GM21576 (cell line): ENCODE measurements around the gene INTS1.

Experiments
- ATAC-seq: cut with Tn5 transposase; IDR thresholded peaks from one replicate; pipeline ENCODE4 v1.9.1; 2021; ENCODE audit warnings: mild to moderate bottlenecking, moderate library complexity; ENCODE audit not compliant: unreplicated experiment

INTS1 gene

GRCh38 chr7:1503816-1504775 lies at the start of gene INTS1:
INTS1 (minus strand) TSS chr7:1504389; CDS start chr7:1503960, 429 bp downstream.
- peak; percentile 77 for ATAC-seq

- ATAC-seq: no peak
Measured at GRCh38 chr7:1553512-1554210, 49.5 kb upstream of the INTS1 start.

DNA sequence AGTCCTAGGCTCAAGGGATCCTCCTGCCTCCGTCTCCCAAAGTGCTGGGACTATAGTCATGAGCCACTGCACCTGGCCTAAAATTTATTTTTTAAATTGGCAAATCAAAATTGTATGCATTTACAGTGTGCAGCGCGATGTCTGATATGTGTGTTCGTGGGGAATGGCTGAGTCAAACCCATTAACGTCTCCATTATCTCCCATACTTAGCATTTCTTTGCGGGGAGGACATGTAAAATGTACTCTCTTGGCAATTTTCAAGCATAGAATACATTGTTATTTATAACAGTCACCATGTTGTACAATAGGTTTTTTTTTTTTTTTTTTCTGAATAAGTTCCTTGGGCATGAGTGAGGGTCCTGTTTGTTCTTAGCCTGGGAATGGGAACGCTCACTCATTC lies 48.0 kb upstream of the INTS1 start:
- no peak for ATAC-seq

- ATAC-seq: no peak
Measured at GRCh38 chr7:1550846-1551155, 46.6 kb upstream of the INTS1 start.

GRCh38 chr7:1550005-1550845 lies 46.0 kb upstream of the INTS1 start:
- ATAC-seq: no peak

DNA sequence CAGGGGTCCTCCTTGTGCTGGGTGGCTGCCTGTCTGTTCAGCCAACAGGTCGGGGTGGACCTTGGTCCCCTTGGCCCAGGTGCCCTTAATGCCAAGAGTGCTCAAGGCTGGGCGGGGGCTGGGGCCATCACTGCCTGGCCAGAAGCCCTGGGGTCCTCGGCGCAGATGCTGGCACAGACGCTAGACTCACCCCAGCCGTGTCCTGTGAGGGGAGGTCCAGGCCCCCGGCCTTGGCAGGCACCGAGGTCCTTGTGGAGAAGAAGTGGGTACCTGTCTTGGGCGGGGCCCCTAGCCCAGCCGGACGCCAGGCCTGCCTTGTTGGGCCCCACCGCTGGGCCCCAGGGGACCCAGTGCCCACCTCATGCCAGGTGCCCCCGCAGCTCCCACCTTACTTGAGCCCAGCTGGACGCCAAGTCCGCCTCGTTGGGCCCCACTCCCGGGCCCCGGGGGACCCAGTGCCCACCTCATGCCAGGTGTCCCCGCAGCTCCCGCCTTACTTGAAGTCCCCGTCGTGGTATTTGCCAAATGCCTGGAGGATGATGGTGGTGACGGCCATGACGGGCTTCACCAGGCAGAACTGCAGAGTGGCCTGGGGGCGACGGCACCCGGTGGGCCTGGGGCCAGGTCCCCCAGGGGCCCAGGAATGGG lies 45.3 kb upstream of the INTS1 start:
- ATAC-seq: no peak

- no peak for ATAC-seq
Measured at GRCh38 chr7:1548944-1549343, 44.8 kb upstream of the INTS1 start.

GRCh38 chr7:1548438-1548831 lies 44.2 kb upstream of the INTS1 start:
- no peak for ATAC-seq

DNA sequence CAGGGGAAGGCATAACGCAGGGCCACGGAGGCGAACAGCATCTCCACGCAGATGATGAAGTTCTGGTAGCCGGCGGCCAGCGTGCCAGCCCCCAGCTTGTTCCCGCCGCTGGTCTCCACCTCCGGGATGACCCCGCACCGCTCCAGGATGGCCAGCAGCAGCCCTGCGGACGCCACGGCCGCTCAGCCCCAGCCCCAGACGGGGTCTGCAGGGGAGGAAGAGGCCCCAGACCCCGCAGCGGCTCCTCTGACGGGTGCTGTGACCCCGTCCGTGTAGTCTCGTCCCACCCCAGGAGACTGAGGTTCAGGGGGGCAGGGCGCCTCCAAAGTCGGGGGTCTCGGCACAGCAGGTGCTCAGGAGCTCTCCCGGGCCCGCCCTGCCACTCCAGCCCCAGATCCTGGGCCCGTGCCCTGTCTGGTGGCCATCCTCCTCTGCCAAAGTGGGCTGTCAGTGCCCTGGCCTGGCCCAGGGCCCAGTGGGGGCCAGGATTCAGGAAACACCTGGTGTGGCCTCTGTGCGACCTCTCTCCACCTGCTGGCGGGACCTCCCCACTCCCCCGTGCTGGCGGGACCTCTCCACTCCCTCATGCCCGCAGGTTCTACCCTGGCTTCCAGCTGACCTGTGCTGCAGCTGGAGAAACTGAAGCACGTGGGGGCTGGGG lies 43.7 kb upstream of the INTS1 start:
- no peak for ATAC-seq

- no peak for ATAC-seq
Measured at GRCh38 chr7:1546909-1547776, 43.0 kb upstream of the INTS1 start.

DNA sequence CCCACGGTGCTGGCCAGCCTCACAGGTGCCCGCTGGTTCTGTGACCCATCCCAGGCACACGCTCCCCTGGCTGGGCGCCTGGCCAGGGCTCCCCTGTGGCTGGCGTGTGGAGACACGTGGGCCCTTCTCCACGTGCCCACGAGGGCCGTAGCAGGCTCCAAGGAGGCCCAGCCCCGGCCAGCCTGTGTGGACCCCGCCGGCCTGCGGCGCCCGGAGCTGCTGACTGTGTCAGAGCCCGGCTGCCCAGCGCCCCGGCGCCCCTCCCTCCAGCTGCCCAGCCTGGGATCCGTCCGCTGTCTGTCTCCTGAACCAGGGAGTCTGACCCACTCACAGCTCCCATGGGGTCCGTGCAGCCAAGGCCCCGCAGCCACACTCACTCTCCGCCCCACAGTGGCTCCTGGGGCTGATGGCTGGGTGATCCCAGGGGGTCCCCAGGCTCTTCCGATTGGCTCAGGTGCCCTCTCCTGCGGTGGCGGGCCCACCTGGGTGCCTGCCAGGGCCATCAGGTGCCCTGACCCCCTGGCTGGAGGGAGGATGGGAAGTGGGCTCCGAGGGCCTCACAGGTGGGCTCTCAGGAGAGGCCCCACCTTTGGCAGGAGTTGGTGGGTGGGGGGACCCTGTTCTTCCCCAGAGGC lies 42.2 kb upstream of the INTS1 start:
- ATAC-seq: no peak

- no peak for ATAC-seq
Measured at GRCh38 chr7:1545417-1546246, 41.4 kb upstream of the INTS1 start.

- ATAC-seq: no peak
Measured at GRCh38 chr7:1544896-1545416, 40.8 kb upstream of the INTS1 start.

- no peak for ATAC-seq
Measured at GRCh38 chr7:1544178-1544895, 40.1 kb upstream of the INTS1 start.

- no peak for ATAC-seq
Measured at GRCh38 chr7:1543826-1544177, 39.6 kb upstream of the INTS1 start.

DNA sequence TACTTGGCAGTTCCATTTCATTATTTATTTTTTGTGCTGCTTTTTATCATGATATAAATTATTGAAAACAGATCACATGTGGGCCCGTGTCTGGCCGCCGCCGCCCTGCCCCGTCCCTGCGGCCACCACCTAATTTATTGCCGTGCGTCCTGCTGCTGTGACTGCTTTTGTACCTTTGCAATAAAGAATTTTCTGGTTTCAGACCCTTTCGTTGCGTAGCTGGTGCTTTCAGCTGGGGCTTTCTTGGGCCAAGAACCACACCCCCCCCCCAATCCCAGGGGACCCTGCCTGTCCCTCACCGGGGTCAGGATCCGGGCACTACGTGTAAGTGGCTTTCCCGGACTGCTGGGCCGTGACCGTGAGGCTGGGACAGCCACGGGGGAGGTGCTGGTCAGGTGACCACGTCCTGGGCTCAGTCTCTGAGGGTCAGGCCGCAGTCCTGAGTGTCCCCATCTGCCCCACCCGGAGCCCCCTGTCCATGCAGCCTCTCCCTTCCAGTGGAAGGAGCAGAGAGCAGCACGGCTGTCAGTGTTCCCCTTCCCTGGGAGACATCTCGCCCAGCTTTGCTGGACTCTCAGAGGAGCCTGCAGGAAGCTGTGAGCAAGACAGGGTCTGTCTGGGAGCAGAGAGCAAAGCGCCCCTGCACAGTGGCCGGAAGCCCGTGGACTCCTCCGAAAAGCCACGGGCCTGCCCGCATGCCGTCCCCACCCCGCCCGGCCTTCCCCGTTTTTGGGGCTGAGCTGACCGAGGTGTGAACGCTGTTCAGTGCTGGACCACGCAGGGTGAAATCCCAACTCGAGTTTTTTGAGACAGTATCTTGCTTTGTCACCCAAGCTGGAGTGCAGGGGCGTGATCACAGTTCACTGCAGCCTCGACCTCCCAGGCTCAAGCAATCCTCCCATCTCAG lies 38.9 kb upstream of the INTS1 start:
- ATAC-seq: no peak
